Erythroblast (primary cell): Measurements from ENCODE around the gene ZNF630.

ENCODE experiments used
- GATA1 ChIP-seq: IDR thresholded peaks from 2 replicates; pipeline ENCODE4 v1.6.1; 2011; ENCODE audit warnings: low read depth, mild to moderate bottlenecking, control low read depth, low read length, moderate library complexity
- POLR2A ChIP-seq: IDR thresholded peaks from 2 replicates; pipeline ENCODE4 v1.6.1; 2011; ENCODE audit warnings: mild to moderate bottlenecking, low read length

- TF ChIP-seq POLR2A (no peak), GATA1 (no peak)
Measured at GRCh38 chrX:48086082-48086481, 14.6 kb upstream of the ZNF630 start.
